GM12878 (cell line): Measurements from ENCODE around the gene CD276. TPM values are rescaled to one million over a fixed set of nuclear protein-coding genes. Genes with fewer than 3 reads are reported as not detected.

Experiments
- ATAC-seq: fragments of 200-7000 bp; cut with Tn5 transposase; 3 replicates; pipeline ENCODE4 v1.9.1; 2020; ENCODE audit warnings: mild to moderate bottlenecking, moderate library complexity
- BruUV-seq: library from RNA; stranded (reverse); fragments of 400-500 nt; replicated peaks from 2 replicates; lab custom pipeline; 2021; lab: Mats Ljungman, UMichigan
- CTCF ChIA-PET: fragments of 300-600 bp; sonication (Branson Sonifier 250); formaldehyde crosslinking; extraction: SDS; loops from one replicate; lab custom pipeline; 2021; ENCODE audit warnings: inconsistent platforms; lab: Yijun Ruan, JAX
- POLR2A ChIA-PET: fragments of 350-600 bp; formaldehyde crosslinking; extraction: SDS; loops from one replicate; lab custom pipeline; 2021; ENCODE audit warnings: inconsistent platforms; lab: Charles Lee
- RAD21 ChIA-PET: fragments of 300-600 bp; sonication (Branson Sonifier 250); formaldehyde crosslinking; loops from one replicate; lab custom pipeline; 2023; ENCODE audit warnings: antibody characterized with exemption; ENCODE audit not compliant: unreplicated experiment; lab: Charles Lee
- SMC1A ChIA-PET: fragments of 300-600 bp; sonication (Branson Sonifier 250); formaldehyde crosslinking; loops from one replicate; lab custom pipeline; 2023; ENCODE audit not compliant: unreplicated experiment, uncharacterized antibody; lab: Charles Lee
- DNase-seq: peaks from one replicate; pipeline ENCODE4 v3.0.0-alpha.2; 2011; ENCODE audit warnings: low read depth, low spot score
- FAIRE-seq: peaks from 3 replicates; lab custom pipeline; 2011; peaks lifted over from hg19 to GRCh38; lab: Jason Lieb, UNC
- H2AFZ ChIP-seq: 2 replicates; pipeline ENCODE4 v1.6.0; 2011; ENCODE audit warnings: low read depth, low read length, control low read depth; ENCODE audit not compliant: control insufficient read depth
- H3K27ac ChIP-seq: 2 replicates; pipeline ENCODE4 v1.5.1; 2011; ENCODE audit warnings: control low read depth; ENCODE audit not compliant: control insufficient read depth, insufficient read depth
- H3K27me3 ChIP-seq, 2 experiments: replicated peaks in 1 of 2; 2 replicates each; pipeline versions ENCODE4 v1.6.0 to v1.6.1; 2011; ENCODE audit warnings: low read length in 1 of 2; ENCODE audit not compliant: control insufficient read depth in 2 of 2, insufficient read depth in 2 of 2
- H3K36me3 ChIP-seq, 2 experiments: 2 replicates each; pipeline ENCODE4 v1.5.1; 2011; ENCODE audit warnings: low read length in 1 of 2; ENCODE audit not compliant: control insufficient read depth in 2 of 2, insufficient read depth in 2 of 2
- H3K4me1 ChIP-seq: 2 replicates; pipeline ENCODE4 v1.6.1; 2011; ENCODE audit warnings: mild to moderate bottlenecking, low read length, moderate library complexity, mixed read lengths; ENCODE audit not compliant: control insufficient read depth, insufficient read depth
- H3K4me2 ChIP-seq: 2 replicates; pipeline ENCODE4 v1.6.0; 2011; ENCODE audit warnings: control low read depth; ENCODE audit not compliant: control insufficient read depth, insufficient read depth
- H3K4me3 ChIP-seq: fragments of 200-600 bp; sonication (generic); 2 replicates; pipeline ENCODE4 v1.5.1; 2016
- H3K79me2 ChIP-seq: 2 replicates; pipeline ENCODE4 v1.6.0; 2011; ENCODE audit warnings: low read length; ENCODE audit not compliant: control insufficient read depth, insufficient read depth
- H3K9ac ChIP-seq: 2 replicates; pipeline ENCODE4 v1.8.0; 2011; ENCODE audit warnings: low read length, control low read depth, mixed read lengths; ENCODE audit not compliant: control insufficient read depth, insufficient read depth
- H3K9me3 ChIP-seq: replicated peaks from 3 replicates; pipeline ENCODE4 v1.5.1; 2011; ENCODE audit warnings: mild to moderate bottlenecking, low read length; ENCODE audit not compliant: control insufficient read depth, insufficient read depth
- H4K20me1 ChIP-seq: 2 replicates; pipeline ENCODE4 v1.6.0; 2011; ENCODE audit not compliant: control insufficient read depth, insufficient read depth
- FOXM1 ChIP-seq: IDR thresholded peaks from 2 replicates; pipeline ENCODE4 v1.6.1; 2012; ENCODE audit warnings: low read depth, mild to moderate bottlenecking, inconsistent platforms, low read length, moderate library complexity
- IKZF2 ChIP-seq, 2 experiments: fragments of 450-650 bp; IDR thresholded peaks; 2 replicates each; pipeline ENCODE4 v1.6.1; 2017; ENCODE audit warnings: mild to moderate bottlenecking in 2 of 2, moderate library complexity in 2 of 2
- MTA2 ChIP-seq: fragments of 450-650 bp; IDR thresholded peaks from 2 replicates; pipeline ENCODE4 v1.6.1; 2016; ENCODE audit warnings: low read depth, mild to moderate bottlenecking, moderate library complexity
- MXI1 ChIP-seq: fragments of 150-350 bp; IDR thresholded peaks from 2 replicates; pipeline ENCODE4 v1.6.1; 2011; ENCODE audit warnings: low read depth, mild to moderate bottlenecking, inconsistent platforms, low read length, improper control_type of control experiment
- NBN ChIP-seq: fragments of 450-650 bp; IDR thresholded peaks from 2 replicates; pipeline ENCODE4 v1.6.1; 2016
- NFXL1 ChIP-seq: fragments of 450-650 bp; IDR thresholded peaks from 2 replicates; pipeline ENCODE4 v1.6.1; 2017; ENCODE audit warnings: antibody characterized with exemption, mild to moderate bottlenecking, borderline replicate concordance
- NFYB ChIP-seq: IDR thresholded peaks from 2 replicates; pipeline ENCODE4 v1.6.1; 2011; ENCODE audit warnings: low read depth, mild to moderate bottlenecking, low read length, improper control_type of control experiment, moderate library complexity; ENCODE audit not compliant: insufficient read depth
- SUPT20H ChIP-seq: IDR thresholded peaks from 2 replicates; pipeline ENCODE4 v1.6.1; 2011; ENCODE audit warnings: low read depth, mild to moderate bottlenecking, low read length, moderate library complexity, borderline replicate concordance; ENCODE audit not compliant: control insufficient read depth
- WGBS: methylation state at CpG from one replicate; pipeline ENCODE4 v1.1.6; 2016; ENCODE audit warnings: low lambda C conversion rate; ENCODE audit not compliant: insufficient replicate concordance, insufficient coverage; ENCODE audit errors: missing lambda C conversion rate; 5-methylcytosine and 5-hydroxymethylcytosine counted together
- in situ Hi-C: fragments of 300-500 bp; cut with MboI; formaldehyde crosslinking; loops from 9 replicates; pipeline ENCODE4 v1.14.3; 2018; ENCODE audit warnings: mixed read lengths
- intact Hi-C: fragments of 100-400 bp; cut with micrococcal nuclease; formaldehyde crosslinking; loops from one replicate; pipeline ENCODE4 v1.14.2; 2022; ENCODE audit not compliant: unreplicated experiment
- polyA plus RNA-seq, 11 experiments: library from polyadenylated mRNA; depleted of rRNA in 4 of 11; unstranded in 6 of 11; stranded (reverse) in 5 of 11; fragments of >200 nt; fragmentation: Nextera tagmentation in 4 of 11; fragmentation: Illumina TruSeq in 1 of 11; extraction: Ambion mirVana in 4 of 11; extraction: Trizol in 1 of 11; gene quantifications; 1 replicate in 1 of 11; 2 replicates in 10 of 11; pipeline versions ENCODE4 v1.2.1 to v1.2.3, GENCODE V29; 2011 to 2016; ENCODE audit warnings: inconsistent platforms in 2 of 11, missing spikeins in 2 of 11, low read depth in 1 of 11
- total RNA-seq, 4 experiments: library from RNA; depleted of rRNA in 3 of 4; stranded (reverse); fragments of >200 nt in 3 of 4; fragmentation: Illumina TruSeq in 1 of 4; extraction: Trizol in 1 of 4; gene quantifications; 2 replicates each; pipeline versions ENCODE4 v1.2.1 to v1.2.3, GENCODE V29; 2013 to 2021

CD276 gene
- total and polyA plus RNA-seq, 10 of the 15 experiments (the other 5 are each of a cell fraction or from before 2014, with no cell fraction given) = 0.11 to 3.0 (median 1.2) TPM

GRCh38 chr15:73740152-73741048, 56.2 kb downstream of the CD276 start (continued):
- no peak for TF ChIP-seq NFYB
- no peak for TF ChIP-seq NFXL1
- no peak for TF ChIP-seq MTA2
- TF ChIP-seq IKZF2 (IDR thresholded peaks at IDR 0.05) = no peak

GRCh38 chr15:73741321-73741836, 57.2 kb downstream of the CD276 start:
- H3K27ac ChIP-seq = no peak overlapping the region
- H3K4me1 ChIP-seq = no peaks in the 10 kb centered on the region
- FAIRE-seq (no peak), ATAC-seq (no peak), DNase-seq (no peak)
- peaks cover 0 to 3% of the 10 kb centered on the region in 2 experiments; a peak in 3 of 4 replicates for H3K27me3 ChIP-seq
- in situ Hi-C loops = no loop called here
- H3K9me3 ChIP-seq = no peaks in the 10 kb centered on the region
- ChIA-PET POLR2A (no interaction called here), SMC1A (no interaction called here), CTCF (no interaction called here), RAD21 (no interaction called here)
- BruUV-seq = no TSS peak
- H2AFZ ChIP-seq = no peak overlapping the region
- H4K20me1 ChIP-seq = no peaks in the 10 kb centered on the region
- H3K79me2 ChIP-seq = no peaks in the 10 kb centered on the region
- no peak overlapping the region for H3K4me3 ChIP-seq
- WGBS = 2% methylated on average over 3 of the region's 3 CpGs
- intact Hi-C loops = no loop called here
- H3K36me3 ChIP-seq = no peaks in the 10 kb centered on the region
- no peak for TF ChIP-seq FOXM1
- no peak for TF ChIP-seq SUPT20H
- TF ChIP-seq MXI1 = no peak
- no peak for TF ChIP-seq NBN
- no peak overlapping the region for H3K9ac ChIP-seq
- no peak overlapping the region for H3K4me2 ChIP-seq
